Ureter (tissue), 1 donor: Measurements from ENCODE around the gene CMPK2. TPM values are rescaled to one million over a fixed set of nuclear protein-coding genes. Genes with fewer than 3 reads are reported as not detected.
"Not testable (repeated sequence)": the region's sequence is repeated elsewhere in the genome, so short reads cannot be mapped to it uniquely, and the experiment has no call there.

ENCODE experiments used
- DNase-seq: peaks from one replicate; pipeline ENCODE4 v3.0.0-alpha.2; 2020; ENCODE audit warnings: low spot score
- total RNA-seq: library from RNA; stranded (reverse); gene quantifications from one replicate; pipeline ENCODE4 v1.2.4, GENCODE V29; 2023
- donor health status: DM: yes; HTN: yes; CAD: no.

Gene CMPK2
- total RNA-seq, 1 donor from 2014 or later: 7.5 TPM

GRCh38 chr2:6880200-6880733, 14.6 kb upstream of the CMPK2 start:
- no peak for DNase-seq

DNA sequence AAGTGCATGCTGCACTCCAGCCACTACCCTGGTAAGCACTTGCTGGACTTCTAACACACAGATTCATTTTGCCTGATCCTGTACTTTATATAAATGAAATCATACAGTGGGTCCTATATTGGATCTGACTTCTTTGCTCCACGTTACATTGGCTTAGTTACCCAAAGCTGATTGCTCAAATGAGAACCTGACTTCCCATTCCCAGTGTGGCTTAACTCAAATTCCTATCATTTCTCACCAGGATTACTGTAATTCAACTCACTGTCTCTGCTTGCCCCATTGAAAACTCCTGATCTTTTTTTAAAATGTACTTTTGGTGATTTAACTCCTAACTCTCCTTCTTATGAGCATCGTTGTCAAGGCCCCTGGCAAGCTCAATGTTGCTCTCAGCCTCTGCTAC, 13.3 kb upstream of the CMPK2 start:
- no peak for DNase-seq

GRCh38 chr2:6878549-6878948, 12.8 kb upstream of the CMPK2 start:
- no peak for DNase-seq

DNA sequence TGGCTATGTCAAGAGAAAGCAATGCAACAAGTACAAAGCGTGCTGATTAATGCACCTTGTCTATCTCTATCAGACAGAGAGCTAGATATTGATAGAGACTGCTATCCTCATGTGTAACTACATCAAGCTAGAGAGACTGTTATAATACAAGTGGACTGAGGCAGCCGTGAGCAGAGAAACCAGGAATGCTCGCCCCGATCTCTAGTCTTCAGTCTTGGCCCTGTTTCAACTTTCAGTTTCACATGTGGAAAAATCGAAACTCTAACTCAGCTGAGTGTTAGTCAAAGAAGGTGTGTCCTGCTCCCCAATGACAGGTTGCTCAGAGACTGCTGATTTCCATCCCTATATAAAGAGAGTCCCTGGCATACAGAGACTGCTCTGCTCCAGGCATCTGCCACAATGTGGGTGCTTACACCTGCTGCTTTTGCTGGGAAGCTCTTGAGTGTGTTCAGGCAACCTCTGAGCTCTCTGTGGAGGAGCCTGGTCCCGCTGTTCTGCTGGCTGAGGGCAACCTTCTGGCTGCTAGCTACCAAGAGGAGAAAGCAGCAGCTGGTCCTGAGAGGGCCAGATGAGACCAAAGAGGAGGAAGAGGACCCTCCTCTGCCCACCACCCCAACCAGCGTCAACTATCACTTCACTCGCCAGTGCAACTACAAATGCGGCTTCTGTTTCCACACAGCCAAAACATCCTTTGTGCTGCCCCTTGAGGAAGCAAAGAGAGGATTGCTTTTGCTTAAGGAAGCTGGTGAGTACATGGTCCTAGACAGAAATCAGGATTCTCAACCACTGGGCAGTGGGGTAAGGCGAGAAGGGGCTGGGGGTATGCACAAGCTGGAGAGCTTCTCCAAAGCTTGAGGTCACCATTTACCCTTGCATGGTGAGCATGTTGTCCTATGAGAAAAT, 11.9 kb upstream of the CMPK2 start, which contains the start of gene RSAD2:
Gene RSAD2, plus strand, starts transcription at position 376 of the 903 bp plus-strand sequence. Its CDS starts 24 bp downstream, at position 400.
- peak; percentile 47 for DNase-seq

DNA sequence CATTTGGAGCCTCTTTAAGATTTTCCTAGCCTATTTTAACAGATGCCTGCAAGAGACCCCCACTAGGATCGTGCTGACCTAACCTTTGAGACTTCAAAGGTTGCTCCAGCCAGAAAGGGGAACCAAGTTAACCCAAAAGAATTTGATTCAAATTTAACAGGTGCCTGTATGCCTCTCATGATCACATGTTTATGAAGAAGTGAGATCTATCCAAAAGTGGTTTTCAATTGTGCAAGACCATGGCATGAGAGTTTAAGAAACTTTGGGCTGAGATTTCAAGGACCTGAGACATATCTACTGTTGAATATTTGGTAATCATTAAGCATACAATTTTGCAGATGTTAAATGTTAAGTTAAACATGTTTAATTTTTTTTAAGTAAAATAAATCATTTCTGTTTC, 10.6 kb upstream of the CMPK2 start:
- no peak for DNase-seq

GRCh38 chr2:6874032-6874431, 8.3 kb upstream of the CMPK2 start:
- DNase-seq: no peak

DNA sequence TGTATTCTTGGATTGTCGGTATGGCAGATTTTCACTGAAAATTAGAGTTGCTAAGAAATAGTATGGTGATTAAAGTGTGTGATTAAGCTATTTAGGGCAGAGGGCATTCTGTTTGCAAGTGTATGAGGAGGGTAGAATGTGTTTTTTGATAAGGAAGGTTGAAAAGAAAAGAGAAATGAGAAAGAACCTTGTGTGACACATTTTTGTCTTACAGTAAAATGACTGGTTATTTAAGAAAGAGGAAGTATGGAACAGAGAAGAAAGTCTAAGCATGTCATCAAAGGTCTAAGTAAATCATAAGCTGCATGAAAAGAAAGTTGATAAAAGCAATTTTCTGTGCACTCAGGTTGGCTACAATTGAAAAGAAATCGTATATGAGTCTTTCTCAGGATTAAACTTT, 6.7 kb upstream of the CMPK2 start:
- DNase-seq: no peak

DNA sequence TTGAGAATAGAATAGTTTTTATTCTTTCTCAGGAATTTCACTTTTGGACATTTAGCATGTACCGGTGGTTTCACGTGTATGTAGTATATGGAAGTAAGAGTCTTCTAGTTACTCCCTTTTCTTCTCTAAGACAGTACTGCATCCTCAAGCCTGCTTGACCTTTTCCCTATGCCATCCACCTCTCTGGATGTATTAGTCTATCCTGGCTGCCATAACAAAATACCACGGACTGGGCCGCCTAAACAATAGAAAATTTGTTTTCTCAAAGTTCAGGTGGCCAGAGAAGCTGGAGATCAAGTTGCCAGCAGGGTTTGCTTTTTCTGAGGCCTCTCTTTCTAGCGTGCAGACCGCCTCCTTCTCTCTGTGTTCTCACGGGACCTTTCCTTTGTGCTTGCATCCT, 1.3 kb upstream of the CMPK2 start:
- DNase-seq: no peak

GRCh38 chr2:6866275-6866671, 566 bp upstream of the CMPK2 start:
- peak; percentile 59 for DNase-seq

GRCh38 chr2:6864923-6865345, 773 bp downstream of the CMPK2 start:
- peak; percentile 46 for DNase-seq

DNA sequence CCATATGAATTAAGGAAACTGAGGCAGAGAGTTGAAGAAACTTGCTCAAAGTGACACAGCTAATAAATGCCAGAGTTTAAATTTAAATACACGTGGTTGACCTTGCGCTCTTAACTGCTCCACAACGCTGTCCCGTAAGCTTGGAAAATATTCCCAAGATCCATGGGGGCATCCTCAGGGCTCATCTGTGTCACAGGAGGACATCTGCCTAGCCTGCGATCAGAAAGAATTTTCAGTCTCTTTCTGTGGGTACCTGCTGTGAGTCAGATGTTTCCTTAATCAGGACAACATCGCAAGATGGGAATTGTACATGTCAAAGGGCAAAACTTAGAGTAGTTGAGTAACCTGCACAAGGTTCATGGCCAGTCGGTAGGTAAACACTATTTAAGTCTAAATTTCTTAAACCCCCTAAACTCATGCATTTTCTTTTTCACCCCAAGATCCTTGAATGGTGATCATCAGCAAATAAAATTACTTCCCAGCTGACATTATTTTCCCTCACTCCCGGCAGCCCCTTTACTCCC, 1.4 kb downstream of the CMPK2 start:
- DNase-seq: no peak

- no peak for DNase-seq
These were observed 1.9 kb downstream of the CMPK2 start for GRCh38 chr2:6863792-6864191.

DNA sequence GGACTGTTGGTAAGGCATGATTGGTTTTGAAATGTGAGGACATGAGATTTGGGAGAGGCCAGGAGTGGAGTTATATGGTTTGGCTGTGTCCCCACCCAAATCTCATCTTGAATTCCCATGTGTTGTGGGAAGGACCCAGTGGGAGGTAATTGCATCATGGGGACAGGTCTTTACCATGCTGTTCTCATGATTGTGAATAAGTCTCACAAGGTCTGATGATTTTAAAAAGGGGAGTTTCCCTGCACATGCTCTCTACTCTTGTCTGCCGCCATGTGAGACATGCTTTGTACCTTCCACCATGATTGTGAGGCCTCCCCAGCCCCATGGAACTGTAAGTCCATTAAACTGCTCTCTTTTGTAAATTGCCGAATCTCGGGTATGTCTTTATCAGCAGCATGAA, 5.4 kb downstream of the CMPK2 start:
- no peak for DNase-seq

DNA sequence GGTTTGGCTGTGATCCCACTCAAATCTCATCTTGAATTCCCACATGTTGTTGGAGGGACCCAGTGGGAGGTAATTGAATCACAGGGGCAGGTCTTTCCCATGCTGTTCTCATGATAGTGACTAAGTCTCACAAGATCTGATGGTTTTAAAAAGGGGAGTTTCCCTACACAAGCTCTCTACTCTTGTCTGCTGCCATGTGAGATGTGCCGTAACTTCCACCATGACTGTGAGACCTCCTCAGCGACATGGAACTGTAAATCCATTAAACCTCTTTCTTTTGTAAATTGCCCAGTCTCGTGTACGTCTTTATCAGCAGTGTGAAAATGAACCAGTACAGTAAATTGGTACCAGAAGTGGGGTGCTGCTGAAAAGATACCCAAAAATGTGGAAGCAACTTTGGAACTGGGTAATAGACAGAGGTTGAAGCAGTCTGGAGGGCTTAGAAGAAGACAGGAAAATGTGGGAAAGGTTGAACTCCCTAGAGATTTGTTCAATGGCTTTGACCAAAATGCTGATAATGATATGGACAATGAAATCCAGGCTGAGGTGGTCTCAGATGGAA, 7.2 kb downstream of the CMPK2 start:
- not testable (repeated sequence) for DNase-seq

GRCh38 chr2:6856548-6856920, 9.2 kb downstream of the CMPK2 start:
- DNase-seq: no peak

- no peak for DNase-seq
These were observed 9.7 kb downstream of the CMPK2 start for GRCh38 chr2:6855860-6856547.

- no peak for DNase-seq
These were observed 11.3 kb downstream of the CMPK2 start for GRCh38 chr2:6854416-6854815.

- DNase-seq: no peak
These were observed 13.5 kb downstream of the CMPK2 start for GRCh38 chr2:6852195-6852594.

DNA sequence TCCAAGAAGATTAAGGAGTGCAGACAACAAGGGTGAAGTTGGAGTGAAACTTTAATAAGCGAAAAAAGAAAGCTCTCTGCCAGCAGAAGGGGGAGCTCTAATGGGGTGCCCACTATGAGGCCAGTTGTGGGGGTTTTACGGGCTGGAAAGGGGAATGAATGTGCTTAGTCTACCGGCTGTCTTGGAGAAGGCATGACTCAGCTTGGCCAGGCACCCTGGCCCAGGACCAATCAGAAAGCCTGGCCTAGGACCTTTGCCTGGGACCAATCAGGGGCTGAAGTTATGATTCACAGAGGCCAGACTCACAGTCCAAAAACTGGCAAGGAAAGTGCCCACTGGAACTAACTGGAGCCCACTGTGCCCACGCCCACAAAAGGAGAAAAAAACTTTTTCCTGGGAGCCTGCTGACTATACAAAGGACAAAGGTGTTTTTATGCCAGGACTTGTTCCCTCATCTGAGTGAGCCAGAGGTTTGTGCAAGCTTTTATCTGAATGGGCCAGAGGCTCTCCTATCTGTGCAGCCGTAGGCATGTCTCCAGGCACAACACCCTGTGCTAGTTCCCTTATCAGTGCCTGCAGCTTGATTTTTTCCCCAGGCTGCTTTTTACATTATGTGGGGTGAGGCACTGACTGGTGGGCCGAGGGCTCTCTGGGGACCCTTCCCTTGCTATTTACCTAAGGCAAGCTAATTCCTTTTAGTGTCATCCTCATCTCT, 18.6 kb downstream of the CMPK2 start:
- DNase-seq: no peak

DNA sequence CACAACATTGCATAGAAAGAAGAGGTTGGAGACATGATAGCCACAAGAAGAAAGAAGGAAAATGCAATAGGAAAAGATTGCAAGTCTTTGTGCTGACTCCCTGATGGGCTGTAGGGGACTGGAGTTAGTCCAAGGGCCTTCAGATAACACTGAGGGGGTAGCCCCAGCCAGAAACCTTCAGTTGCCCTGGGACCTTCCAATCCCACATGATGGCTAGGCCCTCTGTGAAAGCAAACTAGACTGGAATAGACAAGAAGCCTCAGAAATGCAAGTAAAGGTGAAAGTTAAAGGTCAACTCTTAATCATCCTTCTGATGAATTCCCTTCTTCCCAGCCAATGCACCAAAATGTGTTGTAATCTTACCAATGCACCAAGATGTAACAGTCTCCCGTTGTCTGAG, 19.2 kb downstream of the CMPK2 start:
- DNase-seq: no peak

DNA sequence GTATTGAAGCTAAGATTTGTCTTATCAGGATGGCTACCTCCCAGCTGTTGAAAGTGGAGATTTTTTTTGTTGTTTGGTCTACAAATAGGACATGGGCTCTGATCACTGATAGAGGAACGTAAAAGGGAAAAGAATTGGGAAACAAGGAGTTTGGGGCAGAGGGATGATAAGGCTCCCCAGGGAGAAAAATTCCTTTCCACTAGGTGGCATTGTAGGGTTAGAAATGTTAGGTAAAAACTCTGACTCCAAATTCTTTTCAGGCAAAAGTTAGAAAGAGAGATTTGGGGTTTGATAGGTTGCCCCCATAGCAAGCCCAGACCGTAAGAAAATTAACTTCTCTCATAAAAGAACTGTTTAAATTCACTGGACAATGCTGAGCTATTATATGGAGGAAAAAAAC, 19.8 kb downstream of the CMPK2 start:
- no peak for DNase-seq

DNA sequence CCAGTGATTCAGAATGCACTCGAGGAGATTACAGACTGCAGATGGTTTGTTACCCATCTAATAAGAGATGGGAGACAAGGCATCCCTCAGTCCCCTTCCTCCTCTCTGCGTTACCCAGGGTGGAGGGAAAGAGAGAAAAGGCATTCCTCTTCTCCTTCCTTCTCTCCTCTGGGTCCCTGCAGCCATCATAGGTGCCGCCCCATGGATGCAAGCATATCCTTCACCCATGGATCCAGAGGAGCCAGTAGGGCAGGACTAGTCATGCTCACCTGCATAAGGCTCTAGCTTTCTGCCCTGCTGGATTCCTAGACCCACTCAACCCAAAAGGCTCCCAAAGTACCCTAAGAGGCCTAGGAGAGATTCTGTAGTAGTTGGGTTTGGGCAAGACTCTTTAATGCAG, 20.4 kb downstream of the CMPK2 start:
- DNase-seq: no peak
